Thymus (tissue), 11 donors: Measurements from ENCODE around the gene PLPPR1. TPM values are rescaled to one million over a fixed set of nuclear protein-coding genes. Genes with fewer than 3 reads are reported as not detected.

Experiments used
- DNase-seq, 9 donors: peaks; one replicate each; pipeline ENCODE4 v3.0.0-alpha.2; 2013; ENCODE audit warnings: low spot score in 9 of 9, low read depth in 6 of 9, missing footprints in 1 of 9
- H3K27ac ChIP-seq, 2 donors: one replicate each; pipeline ENCODE4 v1.5.1; 2013; ENCODE audit warnings: control low read depth in 1 of 2, low read depth in 1 of 2, low read length in 1 of 2, mild to moderate bottlenecking in 1 of 2, moderate library complexity in 1 of 2
- H3K27me3 ChIP-seq, 2 donors: one replicate each; pipeline ENCODE4 v1.5.1; 2013; ENCODE audit warnings: low read length in 1 of 2; ENCODE audit not compliant: control insufficient read depth in 2 of 2, insufficient read depth in 1 of 2
- H3K36me3 ChIP-seq, 2 donors: one replicate each; pipeline ENCODE4 v1.5.1; 2013; ENCODE audit warnings: low read length in 1 of 2, mild to moderate bottlenecking in 1 of 2, moderate library complexity in 1 of 2; ENCODE audit not compliant: control insufficient read depth in 2 of 2, insufficient read depth in 2 of 2
- H3K4me1 ChIP-seq, 2 donors: one replicate each; pipeline ENCODE4 v1.5.1; 2013; ENCODE audit warnings: low read length in 2 of 2; ENCODE audit not compliant: control insufficient read depth in 2 of 2, insufficient read depth in 2 of 2
- H3K4me3 ChIP-seq, 2 donors: one replicate each; pipeline ENCODE4 v1.5.1; 2013; ENCODE audit warnings: low read length in 2 of 2, control low read depth in 1 of 2, mild to moderate bottlenecking in 1 of 2
- H3K9me3 ChIP-seq, 2 donors: one replicate each; pipeline ENCODE4 v1.5.1; 2013; ENCODE audit warnings: low read length in 1 of 2, mild to moderate bottlenecking in 1 of 2; ENCODE audit not compliant: control insufficient read depth in 2 of 2, insufficient read depth in 1 of 2
- WGBS: extraction: QIAGEN DNeasy Blood & Tissue Kit; methylation state at CpG from one replicate; pipeline ENCODE4 v1.1.7; 2013; 5-methylcytosine and 5-hydroxymethylcytosine counted together
- polyA plus RNA-seq: library from polyadenylated mRNA; stranded (reverse); fragments of 200-250 nt; gene quantifications from one replicate; pipeline ENCODE4 v1.2.3, GENCODE V29; 2013
- total RNA-seq: library from RNA; stranded (reverse); fragments of 120-200 nt; gene quantifications from one replicate; pipeline ENCODE4 v1.2.4, GENCODE V29; 2013
- donor health status: healthy.

The PLPPR1 gene
- total and polyA plus RNA-seq, 2 donors = 0.25 to 0.38 TPM

DNA sequence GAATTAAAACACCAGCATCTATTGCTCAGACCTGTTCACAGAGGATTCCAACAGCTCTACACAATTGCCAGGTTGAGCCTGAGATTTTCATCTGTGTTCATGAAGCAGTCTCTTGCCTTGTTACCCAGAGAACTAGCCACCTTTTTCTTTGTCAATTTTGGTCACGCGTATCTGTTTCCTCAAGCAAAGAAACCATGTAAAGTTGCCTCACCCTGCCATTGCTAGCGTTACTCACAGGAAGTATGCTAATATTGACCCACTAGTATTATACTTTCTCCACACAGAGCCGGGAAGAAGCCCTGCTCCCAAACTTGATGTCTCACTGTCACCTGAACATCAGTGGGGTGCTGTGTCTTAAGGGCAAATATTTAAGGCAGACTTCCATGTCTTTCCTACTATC is 168.5 kb downstream of the PLPPR1 start:
- Histone ChIP-seq H3K36me3 (no peaks in the 10 kb centered on the region), H3K4me3 (no peak overlapping the region), H3K27ac (no peak overlapping the region), H3K4me1 (no peaks in the 10 kb centered on the region), H3K9me3 (no peaks in the 10 kb centered on the region), H3K27me3 (no peaks in the 10 kb centered on the region)
- 90% methylated on average over 4 of the region's 4 CpGs for WGBS
- no peak for DNase-seq

DNA sequence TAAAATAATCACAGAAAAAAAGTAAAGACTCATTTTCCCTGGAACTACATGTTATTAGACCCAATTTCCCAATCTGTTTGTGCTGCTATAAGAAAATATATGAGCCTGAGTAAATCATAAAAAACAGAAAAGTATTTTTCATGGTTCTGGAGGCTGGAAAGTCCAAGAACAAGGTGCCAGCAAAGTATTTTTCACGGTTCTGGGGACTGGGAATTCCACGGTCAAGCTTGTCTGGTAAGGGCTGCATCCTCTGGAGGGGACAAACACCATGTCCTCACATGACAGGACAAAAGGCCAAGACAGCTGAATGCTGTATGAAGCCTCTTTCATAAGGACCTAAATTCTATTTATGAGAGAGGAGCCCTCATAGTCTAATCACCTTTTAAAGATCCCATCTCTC is 172.3 kb downstream of the PLPPR1 start:
- no peak overlapping the region for H3K4me3 ChIP-seq
- H3K4me1 ChIP-seq = no peaks in the 10 kb centered on the region
- DNase-seq = no peak
- H3K9me3 ChIP-seq = no peaks in the 10 kb centered on the region
- 76% methylated on average over 2 of the region's 2 CpGs for WGBS
- no peaks in the 10 kb centered on the region for H3K27me3 ChIP-seq
- no peak overlapping the region for H3K27ac ChIP-seq
- H3K36me3 ChIP-seq = no peaks in the 10 kb centered on the region

DNA sequence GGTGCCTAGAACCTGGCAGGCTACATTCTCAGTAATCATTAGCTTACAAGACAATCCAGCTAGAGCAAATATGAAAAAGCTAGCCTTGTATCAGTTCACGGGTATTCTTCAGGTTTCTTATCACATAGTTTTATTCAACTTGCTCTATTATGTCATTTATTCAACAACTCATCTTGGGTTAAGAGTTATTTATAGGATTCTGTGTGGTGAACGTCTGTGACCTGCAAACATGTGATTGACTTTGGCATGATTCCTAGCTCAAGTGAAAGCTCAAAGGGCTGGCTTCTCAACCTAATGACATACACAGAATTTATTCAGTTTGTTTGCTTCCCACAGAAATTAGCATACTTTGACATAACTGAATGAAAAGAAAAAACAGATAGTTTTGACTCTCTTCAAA is 173.1 kb downstream of the PLPPR1 start:
- H3K27me3 ChIP-seq = no peaks in the 10 kb centered on the region
- H3K36me3 ChIP-seq = no peaks in the 10 kb centered on the region
- no peaks in the 10 kb centered on the region for H3K9me3 ChIP-seq
- no peaks in the 10 kb centered on the region for H3K4me1 ChIP-seq
- H3K4me3 ChIP-seq = no peak overlapping the region
- 69% methylated on average over 2 of the region's 2 CpGs for WGBS
- no peak overlapping the region for H3K27ac ChIP-seq
- DNase-seq = no peak

GRCh38 chr9:101209670-101210069 is 181.1 kb downstream of the PLPPR1 start:
- 94% methylated on average over 4 of the region's 4 CpGs for WGBS
- Histone ChIP-seq H3K27me3 (no peaks in the 10 kb centered on the region), H3K4me1 (no peaks in the 10 kb centered on the region), H3K4me3 (no peak overlapping the region), H3K27ac (no peak overlapping the region), H3K36me3 (no peaks in the 10 kb centered on the region), H3K9me3 (no peaks in the 10 kb centered on the region)
- DNase-seq = no peak

GRCh38 chr9:101212661-101213060 is 184.1 kb downstream of the PLPPR1 start:
- Histone ChIP-seq H3K4me1 (no peaks in the 10 kb centered on the region), H3K4me3 (no peak overlapping the region), H3K9me3 (no peaks in the 10 kb centered on the region), H3K27me3 (no peaks in the 10 kb centered on the region), H3K36me3 (no peaks in the 10 kb centered on the region), H3K27ac (no peak overlapping the region)
- no peak for DNase-seq
- WGBS = 86% methylated on average over 2 of the region's 2 CpGs

DNA sequence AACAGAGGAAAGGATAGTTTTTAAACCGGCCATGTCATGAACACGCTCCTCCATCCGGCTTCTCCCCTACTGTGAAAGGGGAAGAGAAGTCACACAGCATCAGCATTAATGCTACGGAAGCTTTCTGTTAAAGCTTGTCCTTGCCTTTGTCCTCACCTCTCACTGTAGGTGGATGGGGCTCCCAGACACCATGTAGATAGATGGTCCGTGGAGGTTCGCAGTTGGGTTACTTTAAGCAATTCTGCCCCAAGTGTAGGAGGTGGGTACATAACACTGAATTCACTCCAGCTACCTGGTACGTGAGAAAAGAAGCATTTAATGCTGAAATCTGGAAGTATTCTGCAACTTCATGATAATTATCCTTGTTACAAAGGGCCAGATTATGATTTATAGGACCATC is 190.5 kb downstream of the PLPPR1 start:
- no peaks in the 10 kb centered on the region for H3K27me3 ChIP-seq
- H3K4me1 ChIP-seq = no peaks in the 10 kb centered on the region
- H3K27ac ChIP-seq = no peak overlapping the region
- H3K4me3 ChIP-seq = no peak overlapping the region
- 89% methylated on average over 7 of the region's 7 CpGs for whole genome bisulfite sequencing
- H3K9me3 ChIP-seq = no peaks in the 10 kb centered on the region
- DNase-seq = no peak
- H3K36me3 ChIP-seq = no peaks in the 10 kb centered on the region

DNA sequence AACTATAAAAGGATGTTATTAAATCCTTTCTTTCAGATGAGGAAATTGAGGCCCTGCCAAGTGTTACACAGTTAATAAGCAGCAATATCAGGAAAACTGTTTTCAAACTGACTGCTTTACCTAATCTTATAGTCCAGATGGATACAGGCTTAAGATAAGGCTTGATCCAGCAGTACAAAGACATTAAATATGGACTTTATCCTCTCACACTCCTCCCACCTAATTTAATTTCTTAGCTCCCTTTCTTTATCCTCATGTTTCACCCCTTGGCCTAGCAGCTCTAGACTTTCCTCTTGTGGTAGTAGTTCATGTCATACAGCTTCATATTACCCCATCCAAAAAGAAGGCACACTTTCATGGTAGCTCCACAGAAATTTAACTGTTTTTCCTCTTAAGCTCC is 191.8 kb downstream of the PLPPR1 start:
- Histone ChIP-seq H3K9me3 (no peaks in the 10 kb centered on the region), H3K36me3 (no peaks in the 10 kb centered on the region), H3K4me1 (no peaks in the 10 kb centered on the region), H3K27ac (no peak overlapping the region), H3K4me3 (no peak overlapping the region), H3K27me3 (no peaks in the 10 kb centered on the region)
- no peak for DNase-seq

GRCh38 chr9:101225271-101225670 is 196.7 kb downstream of the PLPPR1 start:
- DNase-seq = no peak
- Histone ChIP-seq H3K4me1 (no peaks in the 10 kb centered on the region), H3K36me3 (no peaks in the 10 kb centered on the region), H3K27me3 (no peaks in the 10 kb centered on the region), H3K4me3 (no peak overlapping the region), H3K9me3 (no peaks in the 10 kb centered on the region), H3K27ac (no peak overlapping the region)
- 89% methylated on average over 4 of the region's 4 CpGs for WGBS

- no peak for DNase-seq
- no peak overlapping the region for H3K4me3 ChIP-seq
- H3K27ac ChIP-seq = no peak overlapping the region
- no peaks in the 10 kb centered on the region for H3K27me3 ChIP-seq
- H3K36me3 ChIP-seq = no peaks in the 10 kb centered on the region
- H3K9me3 ChIP-seq = no peaks in the 10 kb centered on the region
- H3K4me1 ChIP-seq = no peaks in the 10 kb centered on the region
Observed at GRCh38 chr9:101226161-101226560, 197.6 kb downstream of the PLPPR1 start.

DNA sequence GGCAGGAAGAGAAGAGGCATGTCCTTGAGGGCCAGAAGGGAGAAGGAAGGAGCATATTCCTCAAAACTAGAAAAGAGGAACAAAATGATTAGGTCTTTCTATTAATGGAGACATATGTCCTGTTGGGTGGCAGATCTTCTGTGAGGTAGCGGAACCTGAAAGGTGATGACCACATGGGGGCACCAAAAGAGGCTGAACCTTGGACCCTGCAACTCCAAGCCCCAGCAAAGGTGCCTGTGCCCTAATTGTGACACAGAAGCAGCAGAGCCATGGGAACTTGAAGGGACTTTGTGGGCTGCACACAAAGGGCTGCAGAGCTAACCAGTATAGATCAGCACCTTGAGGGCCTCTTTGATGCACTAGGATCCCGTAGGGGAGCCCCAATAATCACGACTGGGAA is 198.3 kb downstream of the PLPPR1 start:
- Histone ChIP-seq H3K27ac (no peak overlapping the region), H3K27me3 (no peaks in the 10 kb centered on the region), H3K9me3 (no peaks in the 10 kb centered on the region), H3K36me3 (no peaks in the 10 kb centered on the region), H3K4me3 (no peak overlapping the region), H3K4me1 (no peaks in the 10 kb centered on the region)
- no peak for DNase-seq
- 93% methylated on average over 3 of the region's 3 CpGs for WGBS
